Uterus (tissue), 2 donors: ENCODE results near the gene SLC35F3.

Source experiments
- CTCF ChIP-seq, 4 experiments: fragments of 200-600 bp in 2 of 4; fragments of 450-650 bp in 2 of 4; sonication (generic) in 2 of 4; IDR thresholded peaks; one replicate each; pipeline ENCODE4 v1.5.1; 2016 to 2019; ENCODE audit warnings: antibody characterized with exemption in 4 of 4, mild to moderate bottlenecking in 2 of 4, moderate library complexity in 1 of 4
- POLR2A ChIP-seq, 2 donors: fragments of 450-650 bp; IDR thresholded peaks; one replicate each; pipeline ENCODE4 v1.6.1; 2016; ENCODE audit warnings: antibody characterized with exemption in 2 of 2, mild to moderate bottlenecking in 1 of 2, moderate library complexity in 1 of 2

GRCh38 chr1:234214911-234215892, 310.7 kb downstream of the SLC35F3 start:
- no peak for TF ChIP-seq CTCF (IDR thresholded peaks at IDR 0.05)
- TF ChIP-seq POLR2A (IDR thresholded peaks at IDR 0.05): no peak
